Activated T-cell treated with anti-CD3 and anti-CD28 coated beads, Interleukin-2, amount 50 U/mL, for 48 hours (primary cell): Measurements from ENCODE around the gene CNDP2.
"Not testable (repeated sequence)": the region's sequence is repeated elsewhere in the genome, so short reads cannot be mapped to it uniquely, and the experiment has no call there.

Experiments
- DNase-seq, 2 experiments: peaks; one replicate each; pipeline ENCODE4 v3.0.0-alpha.2; 2020

The CNDP2 gene

GRCh38 chr18:74473976-74474640 lies 22.1 kb upstream of the CNDP2 start:
- DNase-seq, result no peak

- DNase-seq, result no peak
Measured at GRCh38 chr18:74476140-74476539, 20.0 kb upstream of the CNDP2 start.

GRCh38 chr18:74477771-74478170 lies 18.4 kb upstream of the CNDP2 start:
- DNase-seq, result peak in 1 of 2 experiments; percentile 31

GRCh38 chr18:74478316-74478715 lies 17.8 kb upstream of the CNDP2 start:
- no peak for DNase-seq

- DNase-seq, result no peak
Measured at GRCh38 chr18:74478880-74479279, 17.3 kb upstream of the CNDP2 start.

- no peak for DNase-seq
Measured at GRCh38 chr18:74479486-74480148, 16.5 kb upstream of the CNDP2 start.

- no peak for DNase-seq
Measured at GRCh38 chr18:74480149-74480651, 16.0 kb upstream of the CNDP2 start.

- DNase-seq, result no peak
Measured at GRCh38 chr18:74482697-74483096, 13.5 kb upstream of the CNDP2 start.

GRCh38 chr18:74486119-74486849 lies 9.9 kb upstream of the CNDP2 start:
- DNase-seq, result peak in 1 of 2 experiments; percentile 7

GRCh38 chr18:74488354-74488753 lies 7.8 kb upstream of the CNDP2 start:
- DNase-seq, result no peak

GRCh38 chr18:74488864-74489263 lies 7.3 kb upstream of the CNDP2 start:
- peak; percentile 5 to 11 for DNase-seq

- peak; percentile 1 to 5 for DNase-seq
Measured at GRCh38 chr18:74489676-74490075, 6.5 kb upstream of the CNDP2 start.

- DNase-seq, result peak in 1 of 2 experiments; percentile 11
Measured at GRCh38 chr18:74492259-74492658, 3.9 kb upstream of the CNDP2 start.

GRCh38 chr18:74493689-74494088 lies 2.5 kb upstream of the CNDP2 start:
- DNase-seq, result peak; percentile 37 to 51

- no peak for DNase-seq
Measured at GRCh38 chr18:74494514-74494913, 1.6 kb upstream of the CNDP2 start.

GRCh38 chr18:74496508-74497323 lies 553 bp downstream of the CNDP2 start:
- DNase-seq, result no peak

- no peak for DNase-seq
Measured at GRCh38 chr18:74497324-74497676, 1.1 kb downstream of the CNDP2 start.

- DNase-seq, result no peak
Measured at GRCh38 chr18:74497778-74498177, 1.6 kb downstream of the CNDP2 start.

- peak; percentile 82 to 86 for DNase-seq
Measured at GRCh38 chr18:74498712-74499627, 2.8 kb downstream of the CNDP2 start.

- DNase-seq, result peak; percentile 54 to 55
Measured at GRCh38 chr18:74499633-74500032, 3.5 kb downstream of the CNDP2 start.

GRCh38 chr18:74500372-74500771 lies 4.2 kb downstream of the CNDP2 start:
- no peak for DNase-seq

GRCh38 chr18:74500774-74501173 lies 4.6 kb downstream of the CNDP2 start:
- not testable (repeated sequence) for DNase-seq
